Skeletal muscle cell (primary cell): ENCODE results near the gene ZNF512B.
"Not testable (repeated sequence)": the region's sequence is repeated elsewhere in the genome, so short reads cannot be mapped to it uniquely, and the experiment has no call there.

Source experiments
- DNase-seq: peaks from one replicate; pipeline ENCODE4 v3.0.0-alpha.2; 2010; ENCODE audit warnings: low read depth
- H3K4me3 ChIP-seq: 2 replicates; pipeline ENCODE4 v1.5.1; 2011; ENCODE audit warnings: low read depth, mild to moderate bottlenecking, control low read depth, low read length, moderate library complexity

Gene ZNF512B

DNA sequence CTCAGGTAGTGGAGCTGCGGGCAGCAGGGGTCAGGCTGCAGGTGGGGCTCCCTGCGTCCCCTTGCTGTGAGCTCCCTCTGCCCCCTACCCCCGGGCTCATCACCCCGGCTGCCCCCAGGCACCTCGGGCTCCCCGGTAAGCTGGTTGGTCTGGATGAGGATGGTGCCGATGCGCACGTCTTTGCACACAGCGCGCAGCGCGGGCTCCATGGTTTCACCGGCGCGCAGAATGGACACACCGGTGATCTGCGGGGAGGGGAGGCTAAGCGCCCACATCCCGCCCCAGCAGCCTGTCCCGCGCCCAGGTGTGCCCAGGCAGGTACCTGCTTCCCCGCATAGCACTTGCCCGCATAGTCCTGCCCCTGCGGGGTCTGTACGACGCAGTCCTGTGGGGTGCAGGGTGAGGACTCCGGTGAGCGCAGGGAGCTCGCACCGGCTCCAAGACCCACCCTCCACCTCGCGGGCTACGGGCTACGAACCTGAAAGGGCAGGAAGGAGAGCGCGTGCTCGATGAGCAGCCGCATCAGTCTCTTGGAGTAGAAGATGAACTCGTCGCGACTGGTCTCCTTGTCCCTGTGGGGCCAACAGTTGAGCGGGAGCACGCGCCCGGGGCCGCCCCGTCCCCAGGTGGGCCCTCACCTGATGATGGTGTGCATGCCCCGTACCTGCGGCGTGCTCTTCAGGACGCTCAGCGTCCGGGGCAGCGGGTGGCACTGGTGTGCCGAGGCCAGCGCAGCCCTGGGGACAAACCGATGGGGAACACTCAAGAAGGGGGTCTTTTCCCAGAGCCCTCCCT lies 29.1 kb downstream of the ZNF512B start:
- no peak overlapping the region for H3K4me3 ChIP-seq
- DNase-seq: no peak

DNA sequence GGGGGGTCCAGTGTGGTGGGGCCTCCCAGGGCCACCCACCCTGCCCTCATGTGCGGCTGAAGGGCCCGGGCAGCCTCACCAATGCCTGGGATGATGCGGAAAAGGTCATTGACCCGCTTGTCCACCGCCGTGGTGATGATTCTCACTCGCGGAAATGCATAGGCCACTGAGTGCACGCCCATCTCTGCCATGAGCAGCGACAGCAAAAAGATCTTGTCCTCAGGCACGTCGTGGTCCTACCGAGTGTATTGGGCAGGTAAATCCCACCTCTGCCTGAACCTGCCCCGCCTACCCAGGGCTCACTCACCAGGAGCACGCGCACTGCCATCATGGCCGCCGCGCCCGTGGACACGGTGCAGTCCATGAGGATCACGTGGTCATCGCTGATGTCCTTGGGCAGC lies 29.7 kb downstream of the ZNF512B start:
- H3K4me3 ChIP-seq: no peak overlapping the region
- no peak for DNase-seq

DNA sequence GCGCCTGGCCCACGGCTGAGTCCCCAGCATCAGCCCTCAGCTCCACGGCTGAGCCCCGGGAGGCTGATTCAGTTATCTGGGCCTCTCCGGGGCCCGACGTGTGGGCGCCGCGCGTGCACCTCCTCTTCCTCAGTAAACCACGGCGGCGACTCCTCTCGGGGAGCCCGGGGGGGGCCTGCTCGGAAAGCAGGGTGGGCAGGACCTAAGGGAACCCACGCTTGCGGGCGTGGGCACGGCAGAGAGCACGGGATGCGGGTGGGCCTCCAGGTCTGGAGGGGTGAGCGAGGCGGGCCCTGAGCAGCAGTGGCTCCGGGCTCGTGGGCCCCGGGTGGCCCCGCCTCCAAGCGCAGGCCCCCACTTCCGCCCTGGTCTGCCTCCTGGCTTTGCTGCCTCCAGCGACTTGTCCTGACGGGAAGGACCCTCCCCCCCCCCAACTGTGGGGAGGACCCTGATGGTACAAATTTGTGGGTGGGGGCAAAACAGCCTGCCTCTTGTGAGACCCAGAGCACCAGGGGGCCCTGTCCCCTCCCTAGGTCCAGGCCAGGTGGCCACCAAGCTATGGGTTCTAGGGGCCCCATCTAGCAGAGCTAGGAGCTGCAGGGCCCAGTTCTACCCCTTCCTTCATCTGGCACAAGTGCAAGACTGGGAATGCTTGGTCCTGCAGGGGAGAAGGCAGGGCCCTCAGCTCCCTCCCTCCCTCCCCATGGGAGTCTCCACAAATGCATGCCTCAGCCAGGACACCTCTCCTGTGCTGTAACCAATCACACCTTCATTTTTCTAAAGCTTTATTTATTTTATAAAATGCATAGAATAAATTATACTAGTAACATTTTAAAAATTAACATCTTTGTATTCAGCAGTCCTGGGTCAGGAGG lies 30.4 kb downstream of the ZNF512B start:
- no peak for DNase-seq
- H3K4me3 ChIP-seq: no peak overlapping the region

DNA sequence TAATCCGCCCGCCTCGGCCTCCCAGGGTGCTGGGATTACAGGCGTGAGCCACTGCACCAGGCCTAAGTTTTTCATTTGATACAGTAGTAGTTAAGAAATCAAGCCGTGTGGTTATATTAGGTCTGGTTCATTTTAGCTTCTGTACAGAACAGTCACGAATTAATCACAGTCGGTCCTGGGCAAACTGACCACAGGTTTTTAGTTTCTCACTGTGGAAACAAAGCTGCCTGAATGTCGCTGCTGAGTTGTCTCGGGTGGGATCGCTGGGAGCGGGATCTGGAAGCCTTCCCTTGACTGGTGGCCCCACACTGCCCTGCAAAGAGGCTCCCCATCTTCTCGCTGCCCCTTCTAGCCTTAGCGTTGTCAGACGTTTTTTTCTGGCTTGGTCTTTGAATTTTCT lies 32.1 kb downstream of the ZNF512B start:
- DNase-seq: no peak
- H3K4me3 ChIP-seq: no peak overlapping the region

DNA sequence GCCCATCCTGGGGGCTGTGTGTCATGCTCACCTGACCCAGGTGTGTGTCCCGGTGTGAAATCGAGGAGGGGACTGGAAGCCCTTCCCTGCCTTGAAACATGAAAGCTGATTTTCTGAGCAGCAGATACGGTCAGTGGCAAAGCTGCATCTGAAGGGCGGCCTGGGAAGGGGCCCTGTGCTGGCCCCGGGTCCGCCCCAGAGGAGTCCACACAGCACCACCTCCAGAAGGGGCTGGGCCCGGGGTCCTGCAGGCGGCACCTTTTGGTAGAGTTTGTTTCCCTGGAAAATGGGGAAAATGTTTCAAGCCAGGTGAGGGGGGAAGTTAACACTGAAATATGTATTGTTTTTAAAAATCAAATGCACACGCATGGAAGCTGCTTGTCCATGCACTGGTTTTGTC lies 34.3 kb downstream of the ZNF512B start:
- H3K4me3 ChIP-seq: no peak overlapping the region
- no peak for DNase-seq

DNA sequence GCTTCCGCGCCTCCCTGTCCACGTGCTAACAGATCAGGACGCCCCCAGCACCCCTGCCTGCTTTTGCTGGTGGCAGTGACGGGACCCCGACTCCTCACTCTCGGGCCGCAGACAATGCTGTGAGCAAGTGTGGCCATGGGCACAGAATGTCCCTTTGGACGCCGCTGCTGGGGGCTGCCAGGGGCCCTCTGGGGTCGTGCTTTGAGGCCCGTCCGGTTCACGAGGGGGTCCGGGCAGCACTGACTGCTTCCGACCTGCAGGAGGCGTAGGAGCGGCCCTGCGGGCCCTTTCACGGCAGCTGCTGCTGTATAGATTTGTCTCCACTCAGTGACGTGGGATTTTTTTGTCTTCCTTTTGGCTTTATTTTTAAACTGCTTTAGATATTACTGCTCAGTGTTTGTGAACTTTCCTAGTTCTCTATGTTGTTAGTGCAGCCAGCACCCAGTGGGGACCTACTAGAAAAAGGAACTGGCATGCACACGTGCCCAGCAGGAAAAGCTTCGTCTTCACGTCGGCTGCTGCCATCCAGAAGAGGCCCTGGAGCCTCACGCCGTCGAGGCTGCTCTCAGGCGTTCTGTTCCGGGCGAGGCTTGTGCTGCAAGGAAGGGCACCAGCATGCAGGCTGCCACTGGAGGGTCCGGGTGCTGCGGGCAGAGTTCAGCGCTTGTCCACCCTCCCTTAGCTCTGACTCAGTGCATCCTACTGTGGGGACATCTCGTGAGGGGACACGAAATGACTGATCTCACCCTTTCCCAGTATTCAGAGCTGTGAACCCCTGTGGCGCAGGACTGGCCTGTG lies 35.3 kb downstream of the ZNF512B start:
- no peak overlapping the region for H3K4me3 ChIP-seq
- DNase-seq: no peak

DNA sequence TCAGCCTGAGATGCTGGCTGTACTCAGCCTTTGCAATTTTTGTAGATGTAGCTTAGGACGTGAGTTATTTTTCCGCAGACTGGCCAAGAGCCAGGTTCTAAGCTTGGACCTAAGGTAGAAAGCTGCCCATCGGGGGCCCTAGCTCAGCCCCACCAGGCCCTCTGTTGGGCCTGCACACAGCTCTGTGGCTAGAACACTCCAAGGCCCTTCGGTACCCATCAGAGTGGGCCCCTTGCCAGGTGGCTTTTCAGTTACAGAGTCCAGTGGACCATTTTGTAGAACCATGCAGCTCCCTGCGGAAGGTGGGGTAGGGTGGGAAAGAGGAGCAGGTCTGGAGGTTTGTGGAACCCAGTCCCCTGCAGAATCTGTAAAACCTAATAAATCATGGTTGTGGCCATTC lies 36.1 kb downstream of the ZNF512B start:
- DNase-seq: no peak
- H3K4me3 ChIP-seq: no peak overlapping the region

DNA sequence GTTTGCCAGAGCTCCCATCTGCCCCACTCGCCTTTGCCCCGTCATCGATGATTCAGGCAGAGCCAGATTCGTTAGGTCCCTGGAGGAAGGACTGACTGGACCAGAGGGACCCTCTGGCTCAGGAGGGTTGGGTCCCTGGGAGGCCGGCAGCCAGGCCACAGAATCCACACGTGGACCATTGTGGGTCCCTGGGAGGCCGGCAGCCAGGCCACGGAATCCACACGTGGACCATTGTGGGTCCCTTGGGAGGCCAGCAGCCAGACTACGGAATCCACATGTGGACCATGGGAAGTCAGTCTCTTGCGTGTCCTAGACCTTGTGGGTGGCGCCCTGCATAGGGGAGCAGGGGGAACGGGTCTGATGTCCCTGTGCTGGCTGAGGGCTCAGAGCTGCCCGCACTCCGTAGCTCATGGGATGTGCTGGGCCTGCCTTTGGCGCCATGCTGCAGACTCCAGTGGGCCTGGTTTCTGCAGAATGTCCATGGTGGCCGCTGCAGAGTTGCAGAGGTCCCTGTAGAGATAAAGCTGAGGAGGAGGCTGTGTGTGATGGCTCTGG lies 37.0 kb downstream of the ZNF512B start:
- H3K4me3 ChIP-seq: no peak overlapping the region
- no peak for DNase-seq

DNA sequence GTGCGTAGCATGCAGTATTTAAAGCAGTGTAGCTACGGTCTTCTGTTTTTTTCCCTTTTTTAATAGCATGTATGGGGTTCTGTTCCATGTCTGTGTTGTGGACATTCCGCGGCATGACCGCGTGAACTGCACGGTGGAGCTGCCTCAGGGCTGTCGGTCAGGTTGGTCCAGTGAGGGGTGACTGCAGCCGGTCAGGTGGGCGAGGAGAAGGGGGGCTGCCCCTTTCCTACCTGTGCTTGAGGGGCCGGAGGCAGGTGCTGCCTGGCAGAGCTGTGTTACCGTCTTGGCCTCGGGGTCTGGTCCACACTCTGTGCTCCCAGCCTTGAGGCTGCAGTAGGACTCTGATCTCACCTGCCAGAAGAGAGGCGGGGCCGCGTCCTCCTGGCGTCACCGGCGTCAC lies 38.0 kb downstream of the ZNF512B start:
- DNase-seq: no peak
- no peak overlapping the region for H3K4me3 ChIP-seq

DNA sequence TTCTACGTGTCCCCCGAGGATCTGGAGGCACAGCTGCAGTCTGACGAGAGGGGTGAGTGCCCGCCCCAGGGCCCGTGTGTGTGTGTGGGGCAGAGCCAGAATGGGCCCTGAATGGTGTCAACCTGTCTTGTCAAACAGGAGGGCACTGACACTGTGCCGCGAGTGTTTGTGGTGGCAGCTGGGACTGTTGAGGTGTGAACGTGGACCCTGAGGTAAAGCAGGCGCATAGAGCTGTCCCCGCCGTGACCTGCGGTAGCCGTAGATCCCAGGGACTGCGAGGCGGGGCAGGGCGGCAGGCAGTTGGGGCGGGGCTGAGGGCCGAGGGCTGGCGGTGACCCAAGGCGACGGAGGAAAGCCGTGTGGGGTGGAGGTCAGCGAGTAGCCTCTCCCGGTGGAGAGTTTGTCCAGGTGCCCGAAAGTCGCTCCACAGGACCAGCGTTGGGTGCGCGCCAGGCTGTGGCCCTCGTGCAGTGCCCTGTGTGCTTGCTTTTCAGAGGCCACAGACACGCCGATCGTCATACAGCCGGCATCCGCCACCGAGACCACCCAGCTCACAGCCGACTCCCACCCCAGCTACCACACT lies 38.7 kb downstream of the ZNF512B start:
- DNase-seq: no peak
- no peak overlapping the region for H3K4me3 ChIP-seq

DNA sequence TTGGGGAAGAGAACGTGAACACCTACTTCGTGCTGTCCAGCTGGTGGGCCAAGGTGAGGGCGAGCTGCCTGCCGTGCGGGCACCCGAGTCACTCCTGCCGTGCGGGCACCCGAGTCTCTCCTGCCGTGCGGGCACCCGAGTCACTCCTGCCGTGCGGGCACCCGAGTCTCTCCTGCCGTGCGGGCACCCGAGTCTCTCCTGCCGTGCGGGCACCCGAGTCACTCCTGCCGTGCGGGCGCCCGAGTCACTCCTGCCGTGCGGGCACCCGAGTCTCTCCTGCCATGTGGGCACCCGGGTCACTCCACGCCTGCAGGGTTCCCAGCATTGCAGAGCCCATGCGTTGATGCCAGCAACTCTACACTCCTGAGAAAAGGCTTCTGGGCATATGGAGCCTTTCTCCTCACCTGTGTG lies 40.3 kb downstream of the ZNF512B start:
- H3K4me3 ChIP-seq, DNase-seq: not testable (repeated sequence)

DNA sequence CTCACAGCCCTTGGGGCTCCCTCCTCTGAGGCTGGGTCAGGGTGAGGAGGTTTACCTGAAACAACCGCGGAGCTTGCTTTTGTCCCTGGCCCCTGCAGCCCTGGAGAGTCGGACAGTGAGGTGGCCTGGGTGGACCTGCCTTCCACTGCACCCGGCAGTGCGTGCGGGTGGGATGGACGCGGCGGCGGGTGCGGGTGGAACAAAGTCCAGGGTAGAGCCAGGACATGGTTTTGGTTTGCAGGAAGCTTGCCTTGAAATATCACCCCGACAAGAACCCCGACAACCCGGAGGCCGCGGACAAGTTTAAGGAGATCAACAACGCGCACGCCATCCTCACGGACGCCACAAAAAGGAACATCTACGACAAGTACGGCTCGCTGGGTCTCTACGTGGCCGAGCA lies 40.7 kb downstream of the ZNF512B start:
- no peak for DNase-seq
- H3K4me3 ChIP-seq: no peak overlapping the region

DNA sequence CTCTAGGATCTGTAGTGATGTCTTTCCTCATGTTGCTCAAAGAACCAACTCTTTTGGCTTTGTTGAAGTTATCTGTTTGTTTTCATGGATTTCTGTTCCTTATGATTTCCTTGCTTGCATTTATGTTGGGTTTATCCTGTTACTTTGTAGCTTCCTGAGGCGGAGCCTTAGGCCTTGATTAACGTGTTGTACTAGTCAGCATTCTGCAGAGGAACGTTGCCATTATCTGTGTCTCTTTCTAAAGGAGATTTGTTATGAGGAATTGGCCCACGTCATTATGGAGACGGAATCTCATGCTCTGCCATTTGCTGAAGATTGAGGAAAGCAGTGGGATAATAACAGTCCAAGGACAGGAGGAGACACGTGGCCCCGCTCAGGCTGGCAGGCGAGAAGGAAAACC lies 43.4 kb downstream of the ZNF512B start:
- DNase-seq: no peak
- no peak overlapping the region for H3K4me3 ChIP-seq

DNA sequence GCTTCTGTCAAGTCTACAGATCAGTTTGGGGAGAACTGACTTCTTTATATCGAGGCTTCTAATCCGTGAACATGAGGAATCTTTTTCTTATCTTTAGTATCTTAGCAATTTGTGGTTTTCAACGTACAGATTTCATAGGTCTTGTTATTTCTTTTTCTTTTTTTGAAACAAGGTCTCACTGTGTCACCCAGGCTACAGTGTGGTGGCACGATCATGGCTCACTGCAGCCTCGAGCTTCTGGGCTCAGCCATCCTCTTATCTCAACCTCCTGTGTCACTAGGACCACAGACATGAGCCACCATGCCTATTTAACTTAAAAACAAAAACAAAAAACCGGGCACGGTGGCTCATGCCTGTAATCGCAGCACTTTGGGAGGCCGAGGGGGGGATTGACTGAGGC lies 45.5 kb downstream of the ZNF512B start:
- no peak for DNase-seq
- H3K4me3 ChIP-seq: no peak overlapping the region

DNA sequence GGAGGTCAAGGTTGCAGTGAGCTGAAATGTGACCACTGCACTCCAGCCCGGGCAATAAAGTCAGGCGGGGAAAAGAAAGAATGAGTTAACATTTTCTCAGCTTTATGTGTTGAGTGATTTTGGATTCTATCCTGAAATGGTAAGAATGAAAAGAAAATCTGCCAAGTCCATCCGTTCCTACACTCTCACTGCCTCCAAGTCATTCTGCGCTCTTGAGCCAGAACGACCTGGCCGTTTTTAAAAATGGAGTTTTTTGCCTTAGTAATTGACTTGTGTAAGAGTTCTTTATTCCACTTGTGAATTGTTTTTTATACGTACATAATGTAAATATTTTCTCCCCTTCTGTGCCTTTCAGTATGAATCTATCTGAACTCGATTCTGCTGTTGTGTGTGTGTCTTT lies 46.1 kb downstream of the ZNF512B start:
- DNase-seq: no peak
- no peak overlapping the region for H3K4me3 ChIP-seq

DNA sequence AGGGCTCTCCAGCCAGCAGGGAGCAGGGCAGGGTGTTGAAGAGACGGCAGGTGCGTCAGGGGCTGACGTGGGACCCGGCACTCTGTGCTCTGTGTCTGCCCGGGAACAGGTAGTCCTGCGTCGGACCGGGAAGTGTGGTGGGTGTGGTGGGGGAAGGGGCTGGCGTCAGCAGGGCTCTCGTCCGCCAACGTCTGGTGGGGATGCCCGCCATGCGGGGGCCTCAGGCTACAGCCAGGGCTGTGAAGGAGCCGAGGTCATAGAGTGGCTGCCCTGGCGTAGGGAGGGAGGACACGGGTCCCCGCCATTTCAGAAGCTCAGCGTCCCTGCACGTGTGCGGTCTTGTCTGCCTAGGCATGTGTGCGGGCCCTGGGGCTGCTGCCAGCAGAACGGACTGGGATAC lies 49.5 kb downstream of the ZNF512B start:
- no peak overlapping the region for H3K4me3 ChIP-seq

DNA sequence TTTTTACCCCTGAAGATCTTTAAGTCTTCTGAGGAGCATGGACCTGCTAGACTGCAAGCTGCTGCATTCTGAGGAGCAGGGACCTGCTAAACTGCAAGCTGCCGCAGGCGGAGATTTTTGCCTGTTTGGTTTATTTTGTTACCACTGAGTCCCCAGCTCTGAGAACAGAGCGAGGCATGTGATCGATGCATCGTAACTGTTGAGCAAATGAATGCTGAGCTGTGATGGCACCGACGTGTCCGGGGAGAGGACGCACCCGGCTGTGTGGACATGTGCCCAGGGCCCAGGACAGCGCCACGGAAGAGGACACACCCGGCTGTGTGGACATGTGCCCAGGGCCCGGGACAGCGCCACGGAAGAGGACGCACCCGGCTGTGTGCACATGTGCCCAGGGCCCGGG lies 50.6 kb downstream of the ZNF512B start:
- no peak for DNase-seq
- H3K4me3 ChIP-seq: no peak overlapping the region

More for the DNA sequence above, 49.5 kb downstream of the ZNF512B start:
- no peak for DNase-seq

DNA sequence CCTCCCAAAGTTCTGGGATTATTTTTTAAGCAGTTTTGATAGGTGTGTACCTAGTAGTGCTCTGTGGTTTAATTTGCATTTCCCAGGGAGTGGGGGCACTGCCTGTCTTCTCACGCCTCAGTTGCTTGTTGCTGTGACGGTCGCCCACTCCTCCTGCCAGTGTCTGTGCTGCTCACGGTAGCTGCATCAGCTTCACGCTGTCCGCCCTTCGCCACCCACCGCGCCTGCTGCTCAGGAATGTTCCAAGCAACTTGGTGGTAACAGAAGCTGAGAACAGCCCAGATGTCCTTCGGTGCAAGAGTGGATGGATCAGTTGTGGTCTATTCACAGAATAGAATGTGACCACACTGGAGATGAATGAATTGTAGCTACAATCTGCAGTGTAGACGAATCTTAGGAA lies 51.9 kb downstream of the ZNF512B start:
- DNase-seq: no peak
- H3K4me3 ChIP-seq: no peak overlapping the region

DNA sequence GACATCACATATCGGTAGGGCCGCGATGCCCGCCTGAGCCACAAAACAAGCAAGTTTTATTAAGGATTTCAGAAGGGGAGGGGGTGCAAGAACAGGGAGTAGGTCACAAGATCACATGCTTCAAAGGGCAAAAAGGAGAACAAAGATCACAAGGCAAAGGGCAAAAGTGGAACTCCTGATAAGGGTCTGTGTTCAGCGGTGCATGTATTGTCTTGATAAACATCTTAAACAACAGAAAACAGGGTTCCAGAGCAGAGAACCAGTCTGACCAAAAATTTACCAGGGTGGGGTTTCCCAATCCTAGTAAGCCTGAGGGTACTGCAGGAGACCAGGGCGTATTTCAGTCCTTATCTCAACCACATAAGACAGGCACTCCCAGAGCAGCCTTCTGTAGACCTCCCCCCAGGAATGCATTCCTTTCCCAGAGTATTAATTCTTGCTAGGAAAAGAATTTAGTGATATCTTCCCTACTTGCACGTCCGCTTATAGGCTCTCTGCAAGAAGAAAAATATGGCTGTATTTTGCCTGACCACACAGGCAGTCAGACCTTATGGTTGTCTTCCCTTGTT lies 53.3 kb downstream of the ZNF512B start:
- not testable (repeated sequence) for H3K4me3 ChIP-seq, DNase-seq
